GM10266 (cell line): Measurements from ENCODE around the gene PTPRN2.

Experiments
- DNase-seq: peaks from one replicate; pipeline ENCODE4 v3.0.0; 2012; ENCODE audit errors: extremely low spot score
- CTCF ChIP-seq: IDR thresholded peaks from 2 replicates; pipeline ENCODE4 v1.5.1; 2012; ENCODE audit warnings: mild to moderate bottlenecking, low read depth; ENCODE audit not compliant: control insufficient read depth, insufficient read depth; ENCODE audit errors: missing control alignments

The PTPRN2 gene

GRCh38 chr7:158094046-158094445 is 493.6 kb downstream of the PTPRN2 start:
- DNase-seq = no peak
- TF ChIP-seq CTCF = no peak

GRCh38 chr7:158093156-158093796 is 494.3 kb downstream of the PTPRN2 start:
- no peak for TF ChIP-seq CTCF
- DNase-seq = no peak

- TF ChIP-seq CTCF = no peak
- no peak for DNase-seq
These were observed 500.4 kb downstream of the PTPRN2 start for GRCh38 chr7:158087196-158087595.

- TF ChIP-seq CTCF = no peak
- DNase-seq = no peak
These were observed 501.6 kb downstream of the PTPRN2 start for GRCh38 chr7:158085741-158086695.

GRCh38 chr7:158084555-158084954 is 503.1 kb downstream of the PTPRN2 start:
- DNase-seq = no peak
- no peak for TF ChIP-seq CTCF

- DNase-seq = no peak
- no peak for TF ChIP-seq CTCF
These were observed 503.9 kb downstream of the PTPRN2 start for GRCh38 chr7:158083526-158084310.
